Mucosa of stomach (tissue), 1 donor: ENCODE results near the gene TK1.
"Not testable (repeated sequence)": the region's sequence is repeated elsewhere in the genome, so short reads cannot be mapped to it uniquely, and the experiment has no call there.

ENCODE experiments used
- H3K27me3 ChIP-seq: one replicate; pipeline ENCODE4 v1.7.0; 2013; ENCODE audit warnings: mild to moderate bottlenecking, low read length; ENCODE audit not compliant: control insufficient read depth, insufficient read depth
- H3K36me3 ChIP-seq: one replicate; pipeline ENCODE4 v1.7.0; 2013; ENCODE audit warnings: low read length; ENCODE audit not compliant: control insufficient read depth, insufficient read depth
- H3K4me1 ChIP-seq: one replicate; pipeline ENCODE4 v1.7.0; 2013; ENCODE audit warnings: mild to moderate bottlenecking, low read length; ENCODE audit not compliant: control insufficient read depth, insufficient read depth
- H3K4me3 ChIP-seq: one replicate; pipeline ENCODE4 v1.7.0; 2013; ENCODE audit warnings: low read length
- H3K9ac ChIP-seq: one replicate; pipeline ENCODE4 v1.7.0; 2013; ENCODE audit warnings: mild to moderate bottlenecking, low read length, moderate library complexity
- H3K9me3 ChIP-seq: one replicate; pipeline ENCODE4 v1.7.0; 2013; ENCODE audit warnings: mild to moderate bottlenecking, low read length, moderate library complexity; ENCODE audit not compliant: control insufficient read depth
- donor health status: Pancreatic carcinoma.

TK1 gene

GRCh38 chr17:78171591-78172248 is 15.1 kb downstream of the TK1 start:
- not testable (repeated sequence) for H3K27me3 ChIP-seq, H3K9me3 ChIP-seq, H3K36me3 ChIP-seq, H3K4me3 ChIP-seq
- H3K4me1 ChIP-seq = peaks cover 76% of the 10 kb centered on the region
- peak overlapping the region; percentile 55 for H3K9ac ChIP-seq

- H3K4me3 ChIP-seq = no peak overlapping the region
- no peaks in the 10 kb centered on the region for H3K9me3 ChIP-seq
- H3K9ac ChIP-seq = peak overlapping the region; percentile 55
- H3K36me3 ChIP-seq = peaks cover 9% of the 10 kb centered on the region
- H3K4me1 ChIP-seq = peaks cover 68% of the 10 kb centered on the region
- no peaks in the 10 kb centered on the region for H3K27me3 ChIP-seq
Measured at GRCh38 chr17:78170692-78171590, 15.9 kb downstream of the TK1 start.

- no peaks in the 10 kb centered on the region for H3K9me3 ChIP-seq
- H3K4me3 ChIP-seq = peak overlapping the region; percentile 69
- peak overlapping the region; percentile 83 for H3K9ac ChIP-seq
- H3K36me3 ChIP-seq = peaks cover 9% of the 10 kb centered on the region
- no peaks in the 10 kb centered on the region for H3K27me3 ChIP-seq
- peaks cover 57% of the 10 kb centered on the region for H3K4me1 ChIP-seq
Measured at GRCh38 chr17:78168903-78169793, 17.7 kb downstream of the TK1 start.

- Histone ChIP-seq H3K27me3 (no peaks in the 10 kb centered on the region), H3K9me3 (no peaks in the 10 kb centered on the region), H3K36me3 (peaks cover 9% of the 10 kb centered on the region), H3K4me3 (peak within 1 kb of the TSS; percentile 69), H3K9ac (peak within 1 kb of the TSS; percentile 83), H3K4me1 (peaks cover 51% of the 10 kb centered on the region)
Measured at GRCh38 chr17:78168242-78168902, 18.5 kb downstream of the TK1 start, which contains the start of gene SYNGR2. TSS of gene SYNGR2 (plus strand) at chr17:78168581. CDS start at chr17:78168617, 36 bp downstream.

GRCh38 chr17:78166416-78166815 is 20.4 kb downstream of the TK1 start:
- Histone ChIP-seq H3K4me3 (no peak overlapping the region), H3K9me3 (no peaks in the 10 kb centered on the region), H3K4me1 (peaks cover 32% of the 10 kb centered on the region), H3K9ac (no peak overlapping the region), H3K36me3 (peaks cover 9% of the 10 kb centered on the region), H3K27me3 (no peaks in the 10 kb centered on the region)

- Histone ChIP-seq H3K4me3 (no peak overlapping the region), H3K4me1 (peaks cover 20% of the 10 kb centered on the region), H3K9me3 (no peaks in the 10 kb centered on the region), H3K36me3 (no peaks in the 10 kb centered on the region), H3K9ac (no peak overlapping the region), H3K27me3 (no peaks in the 10 kb centered on the region)
Measured at GRCh38 chr17:78164748-78165607, 21.9 kb downstream of the TK1 start.

GRCh38 chr17:78163881-78164747 is 22.7 kb downstream of the TK1 start:
- no peaks in the 10 kb centered on the region for H3K27me3 ChIP-seq
- H3K4me3 ChIP-seq = no peak overlapping the region
- H3K36me3 ChIP-seq = no peaks in the 10 kb centered on the region
- peaks cover 14% of the 10 kb centered on the region for H3K4me1 ChIP-seq
- H3K9me3 ChIP-seq = no peaks in the 10 kb centered on the region
- no peak overlapping the region for H3K9ac ChIP-seq

GRCh38 chr17:78159575-78160158 is 27.2 kb downstream of the TK1 start:
- no peaks in the 10 kb centered on the region for H3K27me3 ChIP-seq
- no peaks in the 10 kb centered on the region for H3K36me3 ChIP-seq
- H3K4me3 ChIP-seq = no peak overlapping the region

GRCh38 chr17:78154903-78155811 is 31.7 kb downstream of the TK1 start:
- Histone ChIP-seq H3K4me1 (peaks cover 13% of the 10 kb centered on the region), H3K9ac (no peak overlapping the region), H3K36me3 (no peaks in the 10 kb centered on the region), H3K27me3 (no peaks in the 10 kb centered on the region), H3K9me3 (no peaks in the 10 kb centered on the region), H3K4me3 (no peak overlapping the region)

More at GRCh38 chr17:78159575-78160158, 27.2 kb downstream of the TK1 start:
- Histone ChIP-seq H3K4me1 (peaks cover 8% of the 10 kb centered on the region), H3K9me3 (no peaks in the 10 kb centered on the region), H3K9ac (no peak overlapping the region)
